ENCODE measurements around the gene CELSR2. TPM values are rescaled to one million over a fixed set of nuclear protein-coding genes. Genes with fewer than 3 reads are reported as not detected.
A peak's percentile ranks its signal among the peaks of the same experiment; 100 is the strongest.

The CELSR2 gene, protein sequence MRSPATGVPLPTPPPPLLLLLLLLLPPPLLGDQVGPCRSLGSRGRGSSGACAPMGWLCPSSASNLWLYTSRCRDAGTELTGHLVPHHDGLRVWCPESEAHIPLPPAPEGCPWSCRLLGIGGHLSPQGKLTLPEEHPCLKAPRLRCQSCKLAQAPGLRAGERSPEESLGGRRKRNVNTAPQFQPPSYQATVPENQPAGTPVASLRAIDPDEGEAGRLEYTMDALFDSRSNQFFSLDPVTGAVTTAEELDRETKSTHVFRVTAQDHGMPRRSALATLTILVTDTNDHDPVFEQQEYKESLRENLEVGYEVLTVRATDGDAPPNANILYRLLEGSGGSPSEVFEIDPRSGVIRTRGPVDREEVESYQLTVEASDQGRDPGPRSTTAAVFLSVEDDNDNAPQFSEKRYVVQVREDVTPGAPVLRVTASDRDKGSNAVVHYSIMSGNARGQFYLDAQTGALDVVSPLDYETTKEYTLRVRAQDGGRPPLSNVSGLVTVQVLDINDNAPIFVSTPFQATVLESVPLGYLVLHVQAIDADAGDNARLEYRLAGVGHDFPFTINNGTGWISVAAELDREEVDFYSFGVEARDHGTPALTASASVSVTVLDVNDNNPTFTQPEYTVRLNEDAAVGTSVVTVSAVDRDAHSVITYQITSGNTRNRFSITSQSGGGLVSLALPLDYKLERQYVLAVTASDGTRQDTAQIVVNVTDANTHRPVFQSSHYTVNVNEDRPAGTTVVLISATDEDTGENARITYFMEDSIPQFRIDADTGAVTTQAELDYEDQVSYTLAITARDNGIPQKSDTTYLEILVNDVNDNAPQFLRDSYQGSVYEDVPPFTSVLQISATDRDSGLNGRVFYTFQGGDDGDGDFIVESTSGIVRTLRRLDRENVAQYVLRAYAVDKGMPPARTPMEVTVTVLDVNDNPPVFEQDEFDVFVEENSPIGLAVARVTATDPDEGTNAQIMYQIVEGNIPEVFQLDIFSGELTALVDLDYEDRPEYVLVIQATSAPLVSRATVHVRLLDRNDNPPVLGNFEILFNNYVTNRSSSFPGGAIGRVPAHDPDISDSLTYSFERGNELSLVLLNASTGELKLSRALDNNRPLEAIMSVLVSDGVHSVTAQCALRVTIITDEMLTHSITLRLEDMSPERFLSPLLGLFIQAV (N-terminal part only)
- 0.11 TPM in 1 of 2 replicates, not detected in the other for total RNA-seq (2014; rRNA removed; shearing (Covaris generic))

DNA sequence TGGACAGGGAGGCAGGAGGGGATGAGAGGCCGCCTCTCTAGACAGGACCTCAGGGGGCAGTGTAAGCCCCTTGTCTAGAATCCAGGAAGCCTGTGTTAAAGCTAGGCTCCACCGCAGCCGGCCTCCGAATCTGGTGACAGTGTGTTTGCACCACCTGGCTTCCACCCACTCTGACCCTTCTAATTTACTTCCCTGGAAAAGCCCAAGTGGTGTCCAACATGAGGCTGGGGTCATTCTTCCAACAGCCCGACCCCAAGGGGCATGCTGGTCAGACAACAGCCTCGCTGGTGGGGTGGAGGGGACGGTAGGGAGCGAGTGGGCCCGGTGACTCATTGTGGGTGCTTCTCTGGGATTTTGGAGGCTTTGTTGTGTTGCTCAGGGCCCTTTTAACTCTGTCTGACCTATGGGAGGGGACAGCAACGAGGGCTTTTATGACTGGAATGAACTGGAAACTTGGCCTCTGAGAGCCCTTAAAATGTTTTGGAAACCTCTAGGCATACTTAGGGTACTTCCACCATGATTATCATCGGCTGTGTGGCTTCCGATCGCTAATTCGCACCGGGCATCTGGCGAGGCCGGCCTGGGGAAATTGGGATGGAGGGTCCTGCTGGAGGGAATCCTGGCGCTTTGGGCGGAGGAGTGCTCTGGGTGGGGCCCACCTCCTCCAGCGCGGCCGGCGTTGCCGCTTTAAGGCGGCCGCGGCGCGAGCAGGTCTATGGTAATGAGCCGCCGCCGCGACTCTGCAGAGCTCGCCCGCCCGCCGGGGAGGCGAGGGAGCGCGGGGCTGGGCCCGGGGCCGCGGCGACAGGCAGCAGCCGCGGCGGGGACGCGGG, at the start of gene CELSR2:
Gene CELSR2, plus strand, starts transcription at position 743 of the 833 bp plus-strand sequence. CDS start 541 bp downstream, outside the sequence.
- DNase-seq (ENCODE audit: low read depth in 1 of 2, low spot score in 2 of 2): peak; percentile 30 to 46
- Histone ChIP-seq H3K4me1 (replicated peaks) (peaks cover 20% of the 10 kb centered on the region), H3K27me3 (replicated peaks) (peaks cover 14% of the 10 kb centered on the region), H3K36me3 (peaks cover 2% of the 10 kb centered on the region; the same call in 1 of the 2 replicates), H3K9me3 (replicated peaks) (no peaks in the 10 kb centered on the region; the same call in 1 of the 2 replicates), H3K4me3 (peak within 1 kb of the TSS; percentile 41), H3K27ac (no peak within 1 kb of the TSS)

DNA sequence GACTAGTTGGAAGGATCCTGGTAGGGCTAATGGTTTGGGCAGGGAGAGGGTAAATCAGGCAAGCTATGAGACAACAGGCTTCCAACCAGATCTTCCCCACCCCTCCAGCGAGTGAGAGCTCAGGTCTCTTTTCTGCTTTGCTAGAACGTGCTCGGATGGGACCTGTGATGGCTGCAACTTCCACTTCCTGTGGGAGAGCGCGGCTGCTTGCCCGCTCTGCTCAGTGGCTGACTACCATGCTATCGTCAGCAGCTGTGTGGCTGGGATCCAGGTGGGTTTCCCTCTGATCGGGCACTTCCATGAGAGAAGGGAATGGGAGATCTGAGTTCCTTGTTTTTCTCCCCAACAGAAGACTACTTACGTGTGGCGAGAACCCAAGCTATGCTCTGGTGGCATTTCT, 49.6 kb upstream of the CELSR2 start:
- H3K36me3 ChIP-seq: no peaks in the 10 kb centered on the region

DNA sequence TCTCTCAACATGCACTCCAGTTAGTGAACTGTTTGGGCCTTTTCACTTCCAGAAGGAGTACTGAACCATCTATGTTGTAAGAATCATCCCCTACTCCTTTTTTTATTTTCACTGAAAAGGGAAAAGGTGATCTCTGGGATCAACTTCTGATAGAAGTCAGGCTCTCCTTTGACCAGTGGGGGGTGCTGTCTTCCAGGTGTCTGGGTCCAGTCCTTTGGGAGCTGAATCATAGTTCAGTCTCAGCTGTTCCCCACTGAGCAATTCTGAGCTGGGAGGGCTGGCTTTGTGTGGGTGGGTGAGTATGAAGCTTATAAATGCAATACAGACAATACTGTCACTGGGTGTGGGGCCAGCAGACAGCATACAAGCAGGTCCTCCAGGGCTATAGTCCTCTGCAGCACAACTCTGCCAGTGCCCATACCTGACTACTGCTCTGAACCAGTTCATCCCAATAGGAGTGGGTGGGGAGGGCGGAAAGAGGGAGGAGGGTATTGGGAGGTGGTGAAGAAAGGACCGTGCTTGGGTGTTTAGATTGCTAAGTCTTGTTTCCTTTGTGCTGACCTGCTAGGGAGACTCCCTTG, 48.1 kb upstream of the CELSR2 start:
- Histone ChIP-seq H3K36me3 (no peaks in the 10 kb centered on the region), H3K27ac (no peak overlapping the region), H3K4me1 (replicated peaks) (peaks cover 26% of the 10 kb centered on the region), H3K9me3 (replicated peaks) (no peaks in the 10 kb centered on the region), H3K4me3 (no peak overlapping the region), H3K27me3 (replicated peaks) (no peaks in the 10 kb centered on the region)
- DNase-seq (ENCODE audit: low read depth in 1 of 2, low spot score in 2 of 2): peak; percentile 48 to 76

More for the DNA sequence above, 49.6 kb upstream of the CELSR2 start:
- H3K4me3 ChIP-seq: no peak overlapping the region
- H3K27ac ChIP-seq: no peak overlapping the region
- no peaks in the 10 kb centered on the region for H3K9me3 ChIP-seq (replicated peaks)
- DNase-seq (ENCODE audit: low read depth in 1 of 2, low spot score in 2 of 2): no peak
- H3K27me3 ChIP-seq (replicated peaks): no peaks in the 10 kb centered on the region
- H3K4me1 ChIP-seq (replicated peaks): peaks cover 26% of the 10 kb centered on the region

DNA sequence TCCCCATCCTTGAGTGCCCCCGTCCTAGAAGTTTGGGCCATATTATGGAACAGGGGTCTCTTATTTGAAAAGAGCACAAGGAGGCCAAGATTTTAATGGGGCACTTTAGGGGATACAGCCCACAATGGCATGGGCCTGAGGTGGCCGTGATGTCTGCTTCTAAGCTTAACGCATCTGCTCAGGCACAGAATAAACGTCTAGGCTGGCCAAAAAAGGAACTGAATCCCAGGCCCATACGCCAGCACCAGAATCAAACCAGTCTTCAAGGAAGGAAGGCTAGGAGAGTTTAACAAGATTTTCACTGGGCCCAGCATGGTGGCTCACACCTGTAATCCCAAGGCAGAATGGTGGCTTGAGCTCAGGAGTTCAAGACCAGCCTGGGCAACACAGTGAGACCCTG, 44.9 kb upstream of the CELSR2 start:
- Histone ChIP-seq H3K36me3 (no peaks in the 10 kb centered on the region), H3K4me1 (replicated peaks) (peaks cover 17% of the 10 kb centered on the region), H3K9me3 (replicated peaks) (no peaks in the 10 kb centered on the region), H3K4me3 (no peak overlapping the region), H3K27me3 (replicated peaks) (no peaks in the 10 kb centered on the region), H3K27ac (no peak overlapping the region)
- no peak for DNase-seq (ENCODE audit: low read depth in 1 of 2, low spot score in 2 of 2)

DNA sequence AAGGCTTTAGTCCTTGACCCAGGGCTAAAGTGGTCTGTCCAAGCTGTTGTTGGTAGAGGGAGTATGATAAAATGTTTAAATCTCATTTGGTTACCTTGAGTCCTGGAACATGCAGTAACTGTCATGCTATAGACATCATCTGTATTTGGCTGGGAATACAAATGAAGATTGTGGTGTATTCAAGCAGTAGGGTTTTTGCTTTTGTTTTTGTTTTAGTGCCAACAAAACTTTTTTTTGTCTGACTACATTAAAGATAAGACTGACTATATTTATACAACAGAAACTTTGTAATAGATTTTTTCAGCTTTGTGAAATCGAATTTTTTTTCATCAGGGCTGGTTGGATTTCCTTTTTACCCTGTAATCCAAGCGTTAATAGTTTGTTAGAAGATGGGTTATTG, 43.0 kb upstream of the CELSR2 start:
- DNase-seq (ENCODE audit: low read depth in 1 of 2, low spot score in 2 of 2): no peak
- H3K4me3 ChIP-seq: no peak overlapping the region
- no peaks in the 10 kb centered on the region for H3K27me3 ChIP-seq (replicated peaks)
- peaks cover 12% of the 10 kb centered on the region for H3K4me1 ChIP-seq (replicated peaks)
- H3K36me3 ChIP-seq: no peaks in the 10 kb centered on the region
- no peaks in the 10 kb centered on the region for H3K9me3 ChIP-seq (replicated peaks)
- no peak overlapping the region for H3K27ac ChIP-seq

DNA sequence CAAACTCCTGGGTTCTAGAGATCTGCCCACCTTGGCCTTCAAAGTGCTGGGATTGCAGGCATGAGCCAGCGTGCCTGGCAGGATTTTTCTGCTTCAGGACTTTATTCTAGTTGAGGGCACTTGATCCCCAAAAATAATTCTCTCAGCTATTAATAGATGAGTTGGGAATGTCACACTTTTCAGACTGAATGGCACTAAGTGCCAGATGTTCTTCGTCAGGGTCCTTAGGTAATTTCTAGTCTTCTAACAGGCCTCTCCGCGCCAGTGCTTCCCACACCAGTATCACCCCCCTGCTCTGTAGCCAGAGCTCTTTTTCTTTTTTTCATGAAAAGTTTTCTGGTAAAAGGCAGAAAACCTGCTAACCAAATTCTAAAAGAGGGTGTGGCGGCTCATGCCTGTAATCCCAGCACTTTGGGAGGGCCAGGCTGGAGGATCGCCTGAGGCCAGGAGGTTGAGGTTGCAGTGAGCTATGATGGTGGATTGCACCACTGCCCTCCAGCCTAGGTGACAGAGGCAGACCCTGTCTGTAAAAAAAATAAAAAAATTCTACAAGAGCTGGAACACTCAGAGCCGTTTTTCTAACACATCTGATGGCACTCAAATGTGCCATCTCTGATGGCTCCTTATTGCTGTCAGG, 41.8 kb upstream of the CELSR2 start:
- no peak overlapping the region for H3K4me3 ChIP-seq
- H3K27me3 ChIP-seq (replicated peaks): no peaks in the 10 kb centered on the region
- H3K9me3 ChIP-seq (replicated peaks): no peaks in the 10 kb centered on the region
- DNase-seq (ENCODE audit: low read depth in 1 of 2, low spot score in 2 of 2): no peak
- H3K36me3 ChIP-seq: no peaks in the 10 kb centered on the region
- H3K4me1 ChIP-seq (replicated peaks): peaks cover 9% of the 10 kb centered on the region; the same call in 1 of the 2 replicates
- H3K27ac ChIP-seq: no peak overlapping the region

DNA sequence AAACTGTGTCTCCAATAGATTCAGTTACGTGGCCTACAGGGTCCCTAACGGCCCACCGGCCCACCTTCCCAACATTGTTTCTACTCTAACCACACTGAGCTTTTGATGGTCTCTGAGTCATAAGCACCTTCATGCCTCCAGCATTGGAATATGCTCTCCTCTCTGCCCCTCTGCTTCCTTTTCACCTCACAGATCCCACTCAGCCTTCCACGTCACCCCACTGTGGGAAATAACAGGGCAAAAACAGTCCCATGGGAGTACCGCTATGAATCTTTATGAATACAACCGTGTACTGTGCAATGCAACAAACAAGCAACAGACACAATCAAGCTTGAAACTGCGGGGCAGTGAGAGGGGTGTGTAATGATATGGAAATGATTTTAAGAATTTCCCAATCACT, 40.9 kb upstream of the CELSR2 start:
- Histone ChIP-seq H3K4me3 (no peak overlapping the region), H3K4me1 (replicated peaks) (peaks cover 11% of the 10 kb centered on the region), H3K9me3 (replicated peaks) (no peaks in the 10 kb centered on the region), H3K27ac (no peak overlapping the region), H3K27me3 (replicated peaks) (no peaks in the 10 kb centered on the region), H3K36me3 (no peaks in the 10 kb centered on the region)
- DNase-seq (ENCODE audit: low read depth in 1 of 2, low spot score in 2 of 2): no peak

DNA sequence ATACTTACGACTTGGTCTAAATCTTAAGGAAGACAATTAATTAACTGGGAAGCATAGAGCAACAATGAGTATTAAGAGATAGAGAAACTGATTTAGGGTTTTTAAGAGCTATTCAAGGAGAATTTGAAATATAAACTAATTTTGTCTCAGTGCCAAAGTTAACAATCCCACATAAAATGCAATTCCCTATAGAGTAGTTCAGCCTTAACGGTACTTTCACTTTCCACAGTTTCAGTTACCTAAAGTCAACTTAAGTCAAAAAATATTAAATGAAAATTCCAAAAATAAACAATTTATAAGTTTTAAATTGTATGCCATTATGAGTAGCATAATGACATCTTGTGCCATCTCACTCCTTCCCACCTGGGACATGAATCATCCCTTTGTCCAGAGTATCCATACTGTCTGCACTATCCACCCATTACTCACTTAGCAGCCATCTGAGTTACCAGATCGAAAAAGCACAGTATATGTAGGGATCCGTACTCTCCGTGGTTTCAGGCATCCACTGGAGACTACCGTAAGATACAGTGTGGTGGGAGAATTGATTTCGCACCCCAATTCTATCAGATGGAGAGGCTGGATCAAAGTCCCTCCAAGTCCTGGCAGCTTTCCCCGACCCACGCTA, 40.4 kb upstream of the CELSR2 start:
- H3K36me3 ChIP-seq: peaks cover 2% of the 10 kb centered on the region
- H3K4me1 ChIP-seq (replicated peaks): peaks cover 14% of the 10 kb centered on the region
- no peak for DNase-seq (ENCODE audit: low read depth in 1 of 2, low spot score in 2 of 2)
- no peak overlapping the region for H3K27ac ChIP-seq
- no peaks in the 10 kb centered on the region for H3K27me3 ChIP-seq (replicated peaks)
- no peaks in the 10 kb centered on the region for H3K9me3 ChIP-seq (replicated peaks)
- H3K4me3 ChIP-seq: no peak overlapping the region

DNA sequence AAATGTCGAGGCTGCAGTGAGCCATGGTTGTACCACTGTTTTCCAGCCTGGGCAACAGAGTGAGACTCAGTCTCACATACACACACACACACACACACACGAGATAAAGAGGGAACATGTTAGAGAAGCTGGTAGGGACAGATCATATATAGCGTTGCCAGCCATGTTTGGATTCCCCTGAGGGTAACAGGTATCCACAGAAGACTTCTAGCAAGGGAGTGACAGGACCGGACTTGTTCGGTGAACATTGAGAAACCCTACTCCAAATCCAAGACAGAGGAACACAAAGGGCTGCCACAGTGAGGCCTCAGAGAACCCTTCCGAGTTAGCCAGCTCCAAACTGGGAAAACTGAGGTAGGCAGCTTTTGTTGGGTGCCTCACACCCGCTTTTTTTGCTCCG, 39.3 kb upstream of the CELSR2 start:
- peaks cover 10% of the 10 kb centered on the region for H3K36me3 ChIP-seq
- H3K9me3 ChIP-seq (replicated peaks): no peaks in the 10 kb centered on the region
- H3K27ac ChIP-seq: no peak overlapping the region
- DNase-seq (ENCODE audit: low read depth in 1 of 2, low spot score in 2 of 2): no peak
- H3K4me1 ChIP-seq (replicated peaks): peaks cover 16% of the 10 kb centered on the region
- no peak overlapping the region for H3K4me3 ChIP-seq
- H3K27me3 ChIP-seq (replicated peaks): no peaks in the 10 kb centered on the region

DNA sequence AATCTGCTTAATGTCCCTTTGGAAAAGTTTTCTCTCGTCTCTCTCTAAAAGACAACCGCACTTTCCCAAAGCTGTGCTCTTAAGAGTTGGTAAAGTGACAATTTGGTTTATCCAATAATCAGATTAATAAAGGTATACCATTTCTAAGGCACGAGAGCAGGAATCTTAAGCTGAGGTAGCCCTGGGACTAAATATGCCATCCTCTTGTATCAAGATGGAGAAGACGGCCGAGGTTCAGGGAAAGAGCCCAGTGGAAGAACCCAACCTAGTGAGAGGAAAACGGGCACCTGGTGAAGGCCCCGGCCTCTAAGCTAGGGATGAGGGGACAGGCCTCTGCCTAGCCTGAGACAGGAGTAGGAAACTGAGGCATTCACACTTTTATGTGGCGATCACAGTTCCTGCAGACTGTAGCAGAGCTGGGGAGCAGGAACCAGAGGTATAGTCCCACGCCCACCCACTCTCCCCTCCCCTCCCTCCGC, 36.0 kb upstream of the CELSR2 start:
- Histone ChIP-seq H3K9me3 (replicated peaks) (no peaks in the 10 kb centered on the region), H3K27ac (peak overlapping the region; percentile 5; the same call in 1 of the 2 replicates), H3K27me3 (replicated peaks) (no peaks in the 10 kb centered on the region), H3K36me3 (peaks cover 32% of the 10 kb centered on the region), H3K4me1 (replicated peaks) (peaks cover 25% of the 10 kb centered on the region), H3K4me3 (peak overlapping the region; percentile 85)
- no peak for DNase-seq (ENCODE audit: low read depth in 1 of 2, low spot score in 2 of 2)

DNA sequence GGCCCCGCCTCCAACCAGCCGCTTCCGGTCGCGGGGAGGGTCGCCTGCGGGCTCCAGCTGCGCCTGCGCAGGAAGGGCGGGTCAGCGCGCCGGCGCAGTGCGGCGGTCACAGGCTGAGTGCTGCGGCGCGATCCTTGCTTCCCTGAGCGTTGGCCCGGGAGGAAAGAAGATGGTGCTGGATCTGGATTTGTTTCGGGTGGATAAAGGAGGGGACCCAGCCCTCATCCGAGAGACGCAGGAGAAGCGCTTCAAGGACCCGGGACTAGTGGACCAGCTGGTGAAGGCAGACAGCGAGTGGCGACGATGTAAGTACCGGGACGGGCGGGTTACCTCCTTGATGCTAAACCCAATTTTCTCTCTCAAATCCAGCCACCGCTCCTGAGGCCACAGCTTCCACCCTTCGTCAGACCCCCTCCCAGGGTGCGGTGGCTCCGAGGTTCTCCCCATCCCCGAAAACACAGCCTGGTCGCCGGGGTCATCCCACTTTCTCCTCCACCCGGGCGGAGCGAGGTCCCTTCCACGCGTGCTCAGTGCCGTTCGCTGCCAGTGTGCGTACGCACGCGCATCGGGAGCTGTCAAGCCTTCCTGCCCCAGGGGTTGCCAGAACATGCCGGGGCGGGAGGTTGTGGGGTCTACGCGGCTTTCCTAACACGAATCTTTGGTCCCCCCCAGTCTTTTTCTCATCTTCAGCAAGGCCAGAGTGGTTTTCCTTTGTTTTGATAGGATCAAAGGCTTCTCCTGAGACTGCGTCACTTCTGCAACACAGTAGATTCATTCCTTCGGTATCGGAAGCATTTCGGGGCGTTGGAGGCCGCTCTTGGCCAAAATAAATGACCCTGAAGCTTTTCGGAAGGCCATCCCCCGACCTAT, 35.3 kb upstream of the CELSR2 start, which contains the start of gene SARS1:
Gene SARS1, plus strand, starts transcription at position 95 of the 870 bp plus-strand sequence. Its CDS starts 75 bp downstream, at position 170.
- peak; percentile 86 for DNase-seq (ENCODE audit: low read depth in 1 of 2, low spot score in 2 of 2)
- no peaks in the 10 kb centered on the region for H3K9me3 ChIP-seq (replicated peaks)
- peak within 1 kb of the TSS; percentile 83 for H3K27ac ChIP-seq
- peaks cover 32% of the 10 kb centered on the region for H3K36me3 ChIP-seq
- peak within 1 kb of the TSS; percentile 85 for H3K4me3 ChIP-seq
- peaks cover 22% of the 10 kb centered on the region for H3K4me1 ChIP-seq (replicated peaks)
- H3K27me3 ChIP-seq (replicated peaks): no peaks in the 10 kb centered on the region

Data from SJSA1 (cell line).